ENCODE measurements around the gene ATAD3B.
"Not testable (repeated sequence)": the region's sequence is repeated elsewhere in the genome, so short reads cannot be mapped to it uniquely, and the experiment has no call there.

The ATAD3B gene

GRCh38 chr1:1516923-1517322, 45.4 kb downstream of the ATAD3B start:
- not testable (repeated sequence) for DNase-seq

- DNase-seq, result no peak
Observed at GRCh38 chr1:1517973-1518620, 46.5 kb downstream of the ATAD3B start.

- DNase-seq, result not testable (repeated sequence)
Observed at GRCh38 chr1:1518621-1519007, 47.0 kb downstream of the ATAD3B start.

- not testable (repeated sequence) for DNase-seq
Observed at GRCh38 chr1:1519805-1520505, 48.4 kb downstream of the ATAD3B start.

- no peak for DNase-seq
Observed at GRCh38 chr1:1521331-1521730, 49.8 kb downstream of the ATAD3B start.

GRCh38 chr1:1522536-1522935, 51.0 kb downstream of the ATAD3B start:
- DNase-seq, result not testable (repeated sequence)

- not testable (repeated sequence) for DNase-seq
Observed at GRCh38 chr1:1523226-1523625, 51.7 kb downstream of the ATAD3B start.

GRCh38 chr1:1523651-1524050, 52.1 kb downstream of the ATAD3B start:
- DNase-seq, result not testable (repeated sequence)

- DNase-seq, result not testable (repeated sequence)
Observed at GRCh38 chr1:1524750-1525383, 53.3 kb downstream of the ATAD3B start.

GRCh38 chr1:1526476-1526875, 54.9 kb downstream of the ATAD3B start:
- DNase-seq, result not testable (repeated sequence)

- DNase-seq, result no peak
Observed at GRCh38 chr1:1527092-1527816, 55.7 kb downstream of the ATAD3B start.

GRCh38 chr1:1528301-1529267, 57.0 kb downstream of the ATAD3B start:
- DNase-seq, result no peak

- no peak for DNase-seq
Observed at GRCh38 chr1:1529321-1529720, 57.8 kb downstream of the ATAD3B start.

- DNase-seq, result no peak
Observed at GRCh38 chr1:1529936-1530335, 58.4 kb downstream of the ATAD3B start.

- DNase-seq, result no peak
Observed at GRCh38 chr1:1531947-1532346, 60.4 kb downstream of the ATAD3B start.

GRCh38 chr1:1533176-1533893, 61.8 kb downstream of the ATAD3B start:
- DNase-seq, result not testable (repeated sequence)

GRCh38 chr1:1533894-1534291, 62.3 kb downstream of the ATAD3B start:
- DNase-seq, result not testable (repeated sequence)

- DNase-seq, result no peak
Observed at GRCh38 chr1:1534401-1535154, 63.0 kb downstream of the ATAD3B start.

- DNase-seq, result no peak
Observed at GRCh38 chr1:1535201-1536018, 63.8 kb downstream of the ATAD3B start.

Measured in stimulated activated CD4-positive, alpha-beta T cell treated with anti-CD3 and anti-CD28 coated beads, Interleukin-2, amount 100 ng/mL, for 48 hours (primary cell).